Activated naive CD4-positive, alpha-beta T cell treated with anti-CD3 and anti-CD28 coated beads, Interleukin-2, amount 50 U/mL, for 72 hours (primary cell): Measurements from ENCODE around the gene BNIP5. TPM values are rescaled to one million over a fixed set of nuclear protein-coding genes. Genes with fewer than 3 reads are reported as not detected.
"Not testable (repeated sequence)": the region's sequence is repeated elsewhere in the genome, so short reads cannot be mapped to it uniquely, and the experiment has no call there.

ENCODE experiments used
- ATAC-seq, 2 donors: fragments of 150-1000 bp; cut with Tn5 transposase; 2 replicates each; pipeline ENCODE4 v1.10.0; 2021; ENCODE audit warnings: mild to moderate bottlenecking in 2 of 2, moderate library complexity in 2 of 2
- DNase-seq, 2 donors: peaks; one replicate each; pipeline ENCODE4 v3.0.0; 2021 to 2022; ENCODE audit warnings: low spot score in 2 of 2
- H3K27ac Mint-ChIP-seq, 2 donors: one replicate each; pipeline ENCODE4 v1.8.0; 2022; ENCODE audit warnings: mild to moderate bottlenecking in 2 of 2, mixed read lengths in 2 of 2
- H3K36me3 Mint-ChIP-seq, 2 donors: one replicate each; pipeline ENCODE4 v1.8.0; 2022; ENCODE audit warnings: mixed read lengths in 2 of 2
- H3K9me3 Mint-ChIP-seq, 2 donors: one replicate each; pipeline ENCODE4 v1.8.0; 2022; ENCODE audit warnings: mixed read lengths in 2 of 2
- total RNA-seq, 2 donors: library from RNA; stranded (reverse); gene quantifications; one replicate each; pipeline ENCODE4 v1.2.3, GENCODE V29; 2022

Gene BNIP5
- total RNA-seq, 2 donors from 2014 or later, result not detected

DNA sequence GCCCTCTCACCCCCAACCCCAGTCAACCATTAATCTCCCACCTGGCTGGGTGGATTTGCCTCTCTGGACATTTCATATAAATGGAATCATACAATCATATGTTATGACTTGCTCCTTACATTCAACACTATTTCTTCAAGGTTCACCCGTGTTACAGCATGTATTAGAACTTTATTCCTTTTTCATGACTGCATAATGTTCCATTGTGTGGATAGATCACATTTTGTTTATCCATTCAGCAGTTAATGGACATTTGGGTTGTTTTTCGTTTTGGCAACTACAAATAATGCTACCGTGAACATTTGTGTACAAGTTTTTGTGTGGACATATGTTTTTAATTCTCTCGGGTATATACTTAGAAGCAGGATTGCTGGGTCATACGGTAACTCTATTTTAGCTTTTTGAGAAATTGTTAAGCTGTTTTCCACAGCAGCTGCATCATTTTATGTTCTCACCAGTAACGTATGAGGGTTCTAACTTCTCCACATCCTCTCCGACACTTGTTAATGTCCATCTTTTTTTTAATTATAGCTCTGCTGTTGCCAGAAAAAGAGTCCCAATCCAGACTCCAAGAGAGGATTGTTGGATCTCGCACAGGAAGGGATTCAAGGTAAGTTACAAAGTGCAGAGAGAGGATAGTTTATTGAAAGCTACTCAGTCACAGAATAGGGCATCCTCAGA is 15.9 kb upstream of the BNIP5 start:
- Mint-ChIP-seq H3K27ac (no peak overlapping the region), H3K36me3 (peaks cover 0 to 6% of the 10 kb centered on the region in 2 donors), H3K9me3 (peaks cover 0 to 4% of the 10 kb centered on the region in 2 donors)
- ATAC-seq (no peak), DNase-seq (no peak)

DNA sequence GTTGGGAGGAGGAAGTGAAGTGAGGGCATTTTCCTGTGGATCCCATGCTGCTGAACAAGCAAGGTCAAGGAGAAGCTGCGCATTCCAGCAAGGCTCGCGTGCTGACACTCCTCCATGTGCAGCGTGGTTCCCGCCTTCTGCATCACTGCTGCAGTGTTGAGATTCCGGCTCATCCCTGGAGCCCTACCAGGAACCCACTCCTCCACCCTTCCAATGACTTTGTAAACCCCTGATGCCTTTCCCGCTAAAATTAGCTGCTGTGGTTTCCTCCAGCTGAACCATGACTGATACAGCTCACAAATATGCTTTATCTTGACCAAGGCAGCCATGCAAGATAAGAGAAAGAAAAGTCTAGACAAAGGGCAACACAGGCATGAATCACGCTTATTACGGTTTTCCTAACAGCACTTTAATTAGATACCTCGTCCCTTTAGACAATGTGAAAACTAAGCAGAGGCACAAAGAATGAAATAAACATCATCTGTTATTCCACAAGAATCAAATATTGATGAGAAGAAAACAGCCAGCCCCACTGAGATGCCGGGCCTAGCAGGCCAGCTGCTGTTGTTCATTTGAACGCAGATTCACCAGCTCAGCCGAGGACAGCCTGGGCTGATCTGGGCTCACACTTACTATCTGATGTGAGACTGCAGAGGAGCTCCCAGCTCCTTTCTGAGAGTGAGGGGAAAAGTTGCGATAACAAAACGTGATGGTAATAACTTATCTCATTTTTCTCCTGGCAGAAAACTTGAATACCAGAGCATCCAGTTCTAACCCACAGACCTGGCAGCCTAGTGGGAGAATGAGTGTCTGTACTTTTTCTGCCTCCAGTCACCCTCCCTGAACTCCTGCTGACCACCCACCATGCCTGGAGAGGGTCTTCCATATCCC is 14.2 kb upstream of the BNIP5 start:
- ATAC-seq (no peak), DNase-seq (no peak)
- Mint-ChIP-seq H3K27ac (no peak overlapping the region), H3K9me3 (peaks cover 0 to 4% of the 10 kb centered on the region in 2 donors), H3K36me3 (peaks cover 0 to 6% of the 10 kb centered on the region in 2 donors)

DNA sequence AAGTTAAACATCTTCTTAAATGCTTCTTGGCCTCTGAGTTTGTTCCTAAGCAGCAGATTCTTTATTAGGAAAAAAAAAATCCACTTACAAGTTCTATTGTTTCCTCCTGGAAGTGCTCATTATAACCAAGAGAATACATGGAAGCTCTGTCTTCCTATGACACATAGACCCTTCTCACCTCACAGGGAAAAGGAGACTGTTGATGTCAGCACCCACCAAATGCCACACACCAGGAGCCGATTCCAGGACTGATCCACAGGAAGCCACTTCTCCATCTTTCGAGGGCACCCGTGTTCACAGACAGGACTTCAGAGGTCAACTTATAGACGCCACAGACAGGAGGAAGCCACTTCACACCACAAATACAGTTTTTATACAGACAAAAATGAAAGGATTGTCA is 13.4 kb upstream of the BNIP5 start:
- no peak overlapping the region for H3K27ac Mint-ChIP-seq
- peaks cover 0 to 6% of the 10 kb centered on the region in 2 donors for H3K36me3 Mint-ChIP-seq
- no peak for DNase-seq
- no peak for ATAC-seq
- peaks cover 0 to 4% of the 10 kb centered on the region in 2 donors for H3K9me3 Mint-ChIP-seq

DNA sequence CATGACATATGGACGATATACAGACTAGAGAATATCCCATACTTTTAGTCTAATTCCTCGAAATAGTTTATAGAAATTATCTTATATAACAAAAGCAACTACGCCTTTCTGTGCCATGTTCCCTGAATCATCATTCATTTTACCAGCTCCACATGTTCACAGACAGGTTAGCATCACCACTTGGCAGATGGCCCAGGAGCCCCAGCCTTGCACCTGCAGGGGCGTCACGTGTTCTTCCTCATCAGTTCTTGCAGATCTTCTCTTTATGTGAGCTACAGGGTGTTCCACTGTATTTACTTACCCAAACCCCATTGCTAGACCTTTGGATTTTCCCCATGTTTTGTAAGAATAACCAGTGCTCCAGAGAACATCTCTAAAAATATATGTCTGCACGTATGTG is 12.6 kb upstream of the BNIP5 start:
- Mint-ChIP-seq H3K36me3 (peaks cover 0 to 6% of the 10 kb centered on the region in 2 donors), H3K9me3 (peaks cover 0 to 4% of the 10 kb centered on the region in 2 donors)
- ATAC-seq, result no peak

DNA sequence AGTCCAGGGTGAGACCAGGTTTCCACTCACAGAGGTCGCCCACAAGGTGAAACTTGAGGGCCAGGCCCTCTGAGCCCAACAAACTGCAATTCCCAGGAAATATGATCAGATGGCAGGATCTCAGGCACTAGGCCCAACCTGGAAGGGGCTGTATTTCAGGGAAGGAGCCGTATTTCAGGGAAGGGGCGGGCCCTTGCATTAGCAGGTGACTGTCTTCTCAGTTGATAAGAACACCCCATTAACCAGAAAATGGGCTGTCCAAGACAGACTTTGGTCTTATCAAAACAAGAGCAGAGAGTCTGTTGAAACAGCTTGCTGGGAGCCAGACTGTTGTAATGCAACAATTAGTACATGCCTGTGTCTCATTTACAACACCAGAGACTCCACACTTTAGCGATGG is 10.9 kb upstream of the BNIP5 start:
- no peak for ATAC-seq
- H3K36me3 Mint-ChIP-seq, result peaks cover 0 to under 1% of the 10 kb centered on the region in 2 donors

More for the DNA sequence above, 12.6 kb upstream of the BNIP5 start:
- no peak overlapping the region for H3K27ac Mint-ChIP-seq
- DNase-seq, result no peak

DNA sequence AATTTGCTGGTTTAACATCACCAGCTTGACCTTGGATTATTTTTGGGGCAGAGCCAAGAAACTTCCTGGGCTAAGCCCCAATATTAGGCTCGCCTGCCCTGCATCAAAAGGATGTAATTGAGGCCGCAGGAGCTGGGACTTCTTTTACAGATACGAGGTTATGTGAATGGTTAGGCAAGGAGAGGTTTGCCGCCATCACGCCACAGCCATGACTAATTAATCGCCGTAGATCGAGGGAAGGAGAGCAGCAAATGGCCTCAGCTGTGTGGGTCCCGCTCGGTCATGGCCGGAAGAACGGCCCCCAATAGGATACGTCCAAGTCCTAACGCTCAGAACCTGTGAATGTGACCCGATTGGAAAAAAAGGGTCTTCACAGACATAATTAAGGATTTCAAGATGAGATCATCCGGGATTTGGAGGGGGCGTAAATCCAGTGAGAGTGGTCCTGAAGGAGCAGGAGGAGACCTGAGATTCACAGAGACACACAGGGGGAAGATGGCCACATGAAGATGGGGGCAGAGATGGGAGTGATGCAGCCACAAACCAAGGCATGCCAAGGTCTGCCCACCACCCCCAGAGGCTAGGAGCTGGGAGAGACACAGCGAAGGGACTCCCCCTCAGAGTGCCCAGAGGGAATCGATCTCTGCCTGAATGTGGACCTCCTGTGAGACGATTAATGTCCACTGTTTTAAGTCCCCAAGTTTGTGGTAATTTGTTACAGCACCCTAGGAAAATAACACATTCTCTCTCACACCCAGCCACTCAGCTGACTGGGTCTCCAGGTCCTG is 10.0 kb upstream of the BNIP5 start:
- no peak for ATAC-seq
- no peaks in the 10 kb centered on the region for H3K36me3 Mint-ChIP-seq
- H3K27ac Mint-ChIP-seq, result no peak overlapping the region
- no peaks in the 10 kb centered on the region for H3K9me3 Mint-ChIP-seq
- no peak for DNase-seq

More for the DNA sequence above, 10.9 kb upstream of the BNIP5 start:
- no peak for DNase-seq
- Mint-ChIP-seq H3K9me3 (no peaks in the 10 kb centered on the region), H3K27ac (no peak overlapping the region)

DNA sequence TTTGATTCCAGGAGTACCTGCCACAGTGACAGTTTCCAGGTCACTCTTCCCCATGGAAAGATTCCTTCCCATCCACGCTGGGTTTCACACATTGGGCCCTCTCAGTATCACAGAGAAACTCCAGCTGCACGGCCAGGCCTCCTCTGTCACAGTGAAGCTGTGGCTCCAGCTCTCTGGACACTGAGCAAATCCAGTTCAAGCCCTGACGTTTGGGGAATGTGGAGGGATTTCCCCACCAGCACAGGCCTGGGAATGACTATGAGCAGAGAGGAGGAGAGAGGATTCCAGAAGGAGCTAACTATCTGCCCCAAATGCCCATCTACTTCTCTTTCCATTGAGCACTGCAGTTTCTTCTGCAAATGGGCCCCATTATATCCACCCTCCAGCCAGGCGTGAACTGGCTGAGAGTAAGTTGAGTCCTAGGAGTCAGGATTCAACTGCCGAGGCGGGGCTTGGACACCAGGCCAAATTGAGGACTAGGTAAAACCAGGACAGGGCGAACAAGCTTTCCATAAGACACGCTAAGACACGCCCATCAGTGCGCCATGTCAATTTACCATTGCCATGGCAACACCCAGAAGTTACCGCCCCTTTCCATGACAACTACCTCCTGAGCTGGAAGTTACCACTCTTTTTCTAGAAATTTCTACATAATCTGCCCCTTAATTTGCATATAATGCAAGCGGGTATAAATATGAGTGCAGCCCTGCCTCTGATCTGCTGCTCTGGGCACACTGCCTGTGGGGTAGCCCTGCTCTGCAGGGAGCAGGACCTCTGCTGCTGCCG is 9.2 kb upstream of the BNIP5 start:
- no peak for ATAC-seq
- DNase-seq, result no peak
- Mint-ChIP-seq H3K36me3 (no peaks in the 10 kb centered on the region), H3K9me3 (no peaks in the 10 kb centered on the region), H3K27ac (no peak overlapping the region)

DNA sequence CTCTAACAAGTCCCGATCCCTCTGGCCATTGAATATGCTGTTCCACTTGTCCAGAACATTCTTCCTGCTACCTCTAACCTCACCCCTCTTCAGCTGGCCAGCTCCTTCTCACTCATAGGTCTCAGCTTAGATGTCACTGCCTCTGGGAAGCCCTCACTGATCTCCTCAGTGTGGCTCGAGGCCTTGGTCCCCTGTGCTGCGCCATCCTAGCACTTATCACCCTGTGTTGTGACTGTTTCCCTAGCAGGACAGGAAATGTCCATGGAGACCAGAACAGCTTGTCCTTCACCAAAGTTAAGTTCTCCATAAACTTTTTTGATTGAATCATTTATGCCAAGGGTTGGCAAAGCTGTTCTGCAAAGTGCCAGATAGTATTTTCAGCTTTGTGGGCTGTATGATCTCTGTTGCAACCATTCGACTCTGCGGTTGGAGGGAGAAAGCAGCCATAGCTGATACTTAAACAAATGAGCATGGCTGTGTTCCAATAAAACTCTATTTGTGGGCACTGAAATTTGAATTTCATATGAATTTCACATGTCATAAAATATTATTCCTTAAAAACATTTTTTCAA is 6.5 kb upstream of the BNIP5 start:
- H3K27ac Mint-ChIP-seq, result no peak overlapping the region
- no peaks in the 10 kb centered on the region for H3K36me3 Mint-ChIP-seq
- DNase-seq, result no peak
- no peak for ATAC-seq
- no peaks in the 10 kb centered on the region for H3K9me3 Mint-ChIP-seq

DNA sequence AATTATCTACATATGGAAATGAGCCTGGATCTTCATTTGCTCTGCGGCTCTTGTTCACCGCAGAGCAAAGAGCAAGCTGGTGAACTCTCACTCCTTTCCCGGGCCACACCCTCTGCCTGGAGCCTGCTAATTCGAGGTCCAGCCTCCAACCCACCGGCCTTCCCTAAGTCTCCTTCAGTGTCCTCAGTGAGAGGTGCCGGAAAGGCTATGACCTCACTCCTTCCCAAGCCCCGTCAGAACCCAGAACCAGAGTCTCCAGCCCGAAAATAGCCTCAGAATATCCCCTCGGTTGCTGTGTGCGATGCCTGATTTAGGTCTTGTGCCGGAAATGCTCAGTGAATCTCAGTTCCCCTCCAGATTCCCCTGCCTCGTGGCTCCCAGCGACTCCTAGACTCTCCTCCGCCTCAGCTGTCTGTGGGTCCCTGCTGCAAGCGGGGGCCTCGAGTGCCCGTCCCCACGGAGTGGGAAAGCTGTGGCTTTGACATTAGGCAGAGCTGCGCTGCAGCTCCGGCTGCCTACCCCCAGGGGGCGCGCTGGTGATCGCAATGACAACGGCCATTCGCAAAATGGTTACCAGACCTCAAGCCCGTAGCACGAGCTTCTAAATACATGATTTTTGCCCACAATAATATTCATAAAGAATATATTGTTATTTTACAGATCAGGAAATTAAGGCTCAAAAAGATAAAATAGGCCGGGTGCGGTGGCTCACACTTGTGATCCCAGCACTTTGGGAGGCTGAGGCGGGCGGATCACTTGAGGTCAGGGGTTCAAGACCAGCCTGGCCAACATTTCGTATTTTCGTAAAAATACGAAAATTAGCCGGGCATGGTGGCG is 4.1 kb upstream of the BNIP5 start:
- peak overlapping the region in 1 of 2 donors; percentile 86 for H3K27ac Mint-ChIP-seq
- no peaks in the 10 kb centered on the region for H3K9me3 Mint-ChIP-seq
- no peaks in the 10 kb centered on the region for H3K36me3 Mint-ChIP-seq
- peak; percentile 77 to 86 for ATAC-seq
- peak; percentile 64 to 86 for DNase-seq

DNA sequence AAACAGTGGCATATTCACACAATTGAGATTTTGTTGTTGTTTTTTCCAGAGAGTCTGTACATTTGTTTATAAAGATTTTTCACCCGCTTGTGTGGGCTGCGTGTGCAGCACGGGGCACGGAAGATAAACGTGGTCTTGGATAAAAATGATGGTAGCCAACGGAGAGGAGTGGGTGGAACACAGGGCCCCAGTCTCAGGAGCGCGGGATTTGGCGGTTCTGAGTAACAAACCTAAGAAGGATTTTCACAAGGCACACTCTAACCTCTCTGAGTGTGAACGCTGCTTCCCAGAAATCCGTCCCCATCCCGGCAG is 3.6 kb upstream of the BNIP5 start:
- no peak for DNase-seq
- H3K36me3 Mint-ChIP-seq, result no peaks in the 10 kb centered on the region
- no peaks in the 10 kb centered on the region for H3K9me3 Mint-ChIP-seq
- H3K27ac Mint-ChIP-seq, result no peak overlapping the region
- no peak for ATAC-seq

DNA sequence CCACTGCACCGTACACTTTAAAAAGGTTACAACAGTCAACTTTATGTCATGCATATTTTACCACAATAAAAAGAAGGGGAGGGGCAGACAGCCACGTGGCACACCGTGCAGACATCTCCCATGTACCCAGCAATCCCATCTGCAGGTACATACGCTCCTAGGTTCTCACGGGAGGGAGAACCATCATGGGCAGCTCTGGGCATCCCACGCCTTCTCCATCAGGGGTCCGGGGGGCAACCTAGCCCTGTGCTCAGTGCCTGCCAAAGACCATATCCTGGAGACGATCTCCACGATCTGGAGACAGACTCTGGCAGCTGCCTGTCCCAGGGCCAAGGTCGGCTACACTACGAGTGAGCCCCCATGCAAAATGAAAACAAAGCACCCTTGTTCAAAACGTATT is 2.5 kb upstream of the BNIP5 start:
- Mint-ChIP-seq H3K27ac (no peak overlapping the region), H3K36me3 (no peaks in the 10 kb centered on the region), H3K9me3 (no peaks in the 10 kb centered on the region)
- ATAC-seq (no peak), DNase-seq (no peak)

DNA sequence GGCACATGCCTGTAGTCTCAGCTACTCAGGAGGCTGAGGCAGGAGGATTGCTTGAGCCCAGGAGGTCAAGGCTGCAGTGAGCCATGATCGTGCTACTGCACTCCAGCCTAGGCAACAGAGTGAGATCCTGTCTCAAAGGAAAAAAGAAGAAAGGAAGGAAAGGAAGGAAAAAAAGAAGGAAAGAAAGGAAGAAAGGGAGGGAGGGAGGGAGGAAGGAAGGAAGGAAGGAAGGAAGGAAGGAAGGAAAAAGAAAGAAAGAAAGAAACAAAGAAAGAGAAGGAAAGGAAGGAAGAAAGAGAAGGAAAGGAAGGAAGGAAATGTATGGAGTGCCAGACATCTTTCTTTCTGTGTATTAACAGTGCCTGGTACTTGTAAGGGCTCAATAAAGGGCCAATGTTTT is 1.5 kb upstream of the BNIP5 start:
- not testable (repeated sequence) for H3K27ac Mint-ChIP-seq, H3K9me3 Mint-ChIP-seq, DNase-seq, ATAC-seq, H3K36me3 Mint-ChIP-seq

DNA sequence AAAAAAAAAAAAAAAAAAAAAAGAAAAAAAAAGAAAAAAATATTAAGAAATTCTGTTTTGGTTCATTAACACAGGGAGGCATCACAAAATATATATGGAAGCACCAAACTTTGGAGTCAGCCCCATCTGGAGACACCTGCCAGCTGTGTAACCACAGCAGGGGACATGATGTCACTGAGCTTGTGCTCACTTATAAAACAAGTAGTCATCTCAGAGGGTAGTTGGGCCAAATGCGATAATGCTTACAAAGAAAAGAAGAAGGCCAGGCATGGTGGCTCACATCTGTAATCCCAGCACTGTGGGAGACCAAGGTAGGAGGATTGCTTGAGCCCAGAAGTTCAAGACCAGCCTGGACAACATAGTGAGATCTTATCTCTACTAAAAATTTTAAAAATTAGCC is 1.1 kb upstream of the BNIP5 start:
- H3K27ac Mint-ChIP-seq, result peak overlapping the region in 1 of 2 donors; percentile 25
- H3K36me3 Mint-ChIP-seq, result no peaks in the 10 kb centered on the region
- H3K9me3 Mint-ChIP-seq, result no peaks in the 10 kb centered on the region
- DNase-seq (no peak), ATAC-seq (peak in 1 of 2 donors; percentile 35)

DNA sequence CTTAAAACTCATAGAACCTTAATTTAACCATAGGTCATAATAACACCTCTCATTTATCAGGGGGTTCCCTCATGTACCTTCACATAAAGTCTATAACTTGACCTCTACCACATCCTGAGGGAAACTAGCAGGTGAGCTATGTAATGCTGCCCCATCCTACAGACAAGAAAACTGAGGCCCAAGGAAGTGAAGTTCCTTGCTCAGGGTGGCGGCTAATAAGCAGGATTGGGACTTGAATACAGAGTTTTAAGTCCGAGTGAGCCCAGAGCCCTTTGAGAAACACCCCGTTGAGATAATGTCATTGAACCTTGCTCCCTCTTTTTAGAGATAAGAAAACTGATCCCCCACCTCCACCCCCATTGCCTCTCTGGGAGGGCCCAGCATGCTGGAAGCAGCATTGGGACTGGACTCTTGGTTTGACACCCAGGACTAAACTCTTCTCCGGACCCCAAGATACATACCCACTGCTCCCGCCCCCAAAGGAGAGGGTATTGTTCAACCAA is 429 bp downstream of the BNIP5 start:
- no peaks in the 10 kb centered on the region for H3K9me3 Mint-ChIP-seq
- H3K27ac Mint-ChIP-seq, result no peak overlapping the region
- ATAC-seq, result no peak
- H3K36me3 Mint-ChIP-seq, result no peaks in the 10 kb centered on the region
- no peak for DNase-seq

DNA sequence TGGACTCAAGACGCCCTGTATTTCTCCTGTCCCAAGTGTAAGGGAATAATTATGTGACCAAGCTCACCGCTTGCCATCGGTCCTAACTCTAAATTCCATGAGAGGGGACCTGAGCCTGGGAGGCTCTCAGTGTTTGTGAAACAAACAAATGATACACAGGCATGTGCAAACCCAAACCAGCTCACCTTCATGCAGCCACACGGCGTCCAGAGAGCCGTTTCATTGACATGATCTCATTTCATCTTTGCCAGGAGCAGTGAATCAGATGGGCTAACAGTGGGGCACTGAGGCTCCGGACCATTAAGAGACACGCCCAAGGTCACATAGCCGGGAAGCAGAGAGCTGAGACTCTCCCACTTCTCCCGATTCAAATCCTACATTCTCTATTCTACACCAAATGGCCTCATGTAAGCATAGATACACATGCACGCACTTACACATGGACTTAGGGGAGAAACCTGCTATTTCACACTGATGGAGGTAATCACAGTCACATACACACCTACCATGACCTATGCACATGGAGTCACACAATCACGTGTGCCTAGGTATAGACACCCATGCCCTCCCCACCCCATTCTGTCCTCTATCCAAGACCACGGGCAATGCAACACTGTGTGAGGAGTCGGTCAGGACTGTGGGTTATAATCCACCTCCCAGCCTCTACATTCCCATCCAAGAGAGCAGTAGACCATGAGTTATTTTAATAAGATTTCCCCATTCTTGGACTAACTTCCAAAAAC is 1.1 kb downstream of the BNIP5 start:
- H3K9me3 Mint-ChIP-seq, result no peaks in the 10 kb centered on the region
- no peak for ATAC-seq
- H3K36me3 Mint-ChIP-seq, result no peaks in the 10 kb centered on the region
- H3K27ac Mint-ChIP-seq, result no peak overlapping the region
- DNase-seq, result no peak
